ENCODE measurements around the gene BMAL1. TPM values are rescaled to one million over a fixed set of nuclear protein-coding genes. Genes with fewer than 3 reads are reported as not detected.
A peak's percentile ranks its signal among the peaks of the same experiment; 100 is the strongest.

The BMAL1 gene
- total and polyA plus RNA-seq, 2 of the 8 experiments (the other 6 are each of a cell fraction or from before 2014, with no cell fraction given), result 6.8 to 6.9 TPM

DNA sequence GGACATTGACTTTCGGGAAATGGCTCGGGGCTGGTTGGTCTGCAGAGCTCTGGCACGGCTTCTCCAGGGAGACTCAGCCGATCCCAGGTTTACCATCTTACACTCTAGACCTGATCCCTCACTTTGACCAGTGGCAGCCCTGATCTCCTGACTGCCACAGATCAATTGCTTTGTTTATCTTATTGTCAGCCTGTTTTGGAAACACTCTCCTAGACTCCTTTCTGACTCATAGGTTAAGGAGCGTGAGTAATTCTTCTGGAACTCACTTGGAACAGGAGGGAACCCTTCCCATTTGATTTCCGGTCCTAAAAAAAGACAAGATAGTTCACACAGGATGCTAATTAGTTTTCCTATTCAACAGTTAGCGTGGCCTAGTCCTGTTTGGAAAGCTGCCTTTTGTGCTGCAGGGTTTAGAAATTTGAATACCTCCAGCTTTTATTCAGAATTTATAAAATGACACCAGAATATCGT is 16.0 kb upstream of the BMAL1 start:
- FAIRE-seq (no peak), DNase-seq (ENCODE audit: low read depth in 1 of 2, low spot score in 2 of 2) (no peak)
- Histone ChIP-seq H2AFZ (ENCODE audit: low read length) (no peak overlapping the region), H3K18ac (ENCODE audit: extremely low read depth, low read length) (0 out of 2 replicates have a peak overlapping the region, but pooled peaks have one; percentile 43), H3K4me1 (replicated peaks in 1 of 4; ENCODE audit: control insufficient read depth in 3 of 4, insufficient read depth in 4 of 4, low read length in 3 of 4) (peaks cover 3 to 17% (median 9%) of the 10 kb centered on the region in 4 experiments), H2BK5ac (ENCODE audit: low read depth, low read length) (no peak overlapping the region), H3K23ac (ENCODE audit: insufficient read length) (no peak overlapping the region), H3K27me3 (replicated peaks in 1 of 4; ENCODE audit: control insufficient read depth in 3 of 4, extremely low read depth in 1 of 4, insufficient read depth in 3 of 4, low read length in 3 of 4) (no peaks in the 10 kb centered on the region), H4K8ac (ENCODE audit: extremely low read depth, insufficient read depth, low read length) (no peak overlapping the region), H3K14ac (ENCODE audit: insufficient read length) (no peak overlapping the region), H2BK120ac (replicated peaks; ENCODE audit: low read depth, low read length) (no peak overlapping the region), H3K23me2 (ENCODE audit: low read depth, low read length) (no peaks in the 10 kb centered on the region; the same call in 1 of the 2 replicates), H3K9ac (replicated peaks in 1 of 4; ENCODE audit: extremely low read depth in 1 of 4, low read depth in 3 of 4, low read length in 3 of 4) (no peak overlapping the region), H3K4me3 (ENCODE audit: extremely low read depth in 1 of 4, insufficient read depth in 2 of 4, low read depth in 3 of 4, low read length in 4 of 4) (no peak overlapping the region), H4K20me1 (replicated peaks in 1 of 2; ENCODE audit: control insufficient read depth in 1 of 2, insufficient read depth in 2 of 2, low read length in 2 of 2) (no peaks in the 10 kb centered on the region), H2BK15ac (ENCODE audit: low read length) (no peak overlapping the region), H4K91ac (replicated peaks; ENCODE audit: insufficient read length, low read length) (no peak overlapping the region), H2BK12ac (ENCODE audit: low read depth, low read length) (no peak overlapping the region), H3K36me3 (ENCODE audit: control insufficient read depth in 2 of 4, insufficient read depth in 4 of 4, low read length in 3 of 4) (no peaks in the 10 kb centered on the region), H3K56ac (replicated peaks; ENCODE audit: insufficient read length, low read depth, low read length) (no peak overlapping the region), H2BK20ac (ENCODE audit: low read length) (no peak overlapping the region), H3K9me3 (ENCODE audit: insufficient read depth in 2 of 2, low read depth in 1 of 2, low read length in 1 of 2) (no peaks in the 10 kb centered on the region), H3K79me2 (ENCODE audit: control insufficient read depth in 1 of 2, insufficient read depth in 2 of 2, low read length in 2 of 2) (no peaks in the 10 kb centered on the region), H3K27ac (ENCODE audit: low read depth, low read length) (no peak overlapping the region), H2AK5ac (ENCODE audit: low read depth, low read length) (no peak overlapping the region), H3K4ac (replicated peaks; ENCODE audit: insufficient read length, low read depth, low read length) (no peak overlapping the region), H4K5ac (ENCODE audit: insufficient read length, low read depth, low read length) (no peak overlapping the region), H3K79me1 (ENCODE audit: low read depth, low read length) (no peaks in the 10 kb centered on the region), H3K4me2 (ENCODE audit: insufficient read depth in 1 of 2, low read depth in 2 of 2, low read length in 2 of 2) (no peak overlapping the region)
- ChIA-PET CTCF (ENCODE audit: partially characterized antibody) (interaction anchor here (0.6 to 11.5 kb wide), 7 partner anchors 14 to 82 kb away, joined by 3 to 81 read pairs (median 6); no protein-coding TSS in a partner anchor), POLR2A (ENCODE audit: partially characterized antibody) (interaction anchor here (0.6 to 1.2 kb wide), 2 partner anchors 54 to 1255 kb away, joined by 3 read pairs; no protein-coding TSS in a partner anchor)
- WGBS, 2 experiments (ENCODE audit: extremely low coverage in 1 of 2, insufficient coverage in 1 of 2, insufficient read length in 1 of 2, insufficient replicate concordance in 2 of 2, low coverage in 1 of 2, low lambda C conversion rate in 2 of 2, missing lambda C conversion rate in 1 of 2), result 76% methylated on average over 8 of the region's 8 CpGs; no CpG with 5 or more reads in 1 of the 2 experiments
- no peak for TF ChIP-seq JUND (IDR thresholded peaks at IDR 0.05; ENCODE audit: low read length)
- TF ChIP-seq, protein P1, sequence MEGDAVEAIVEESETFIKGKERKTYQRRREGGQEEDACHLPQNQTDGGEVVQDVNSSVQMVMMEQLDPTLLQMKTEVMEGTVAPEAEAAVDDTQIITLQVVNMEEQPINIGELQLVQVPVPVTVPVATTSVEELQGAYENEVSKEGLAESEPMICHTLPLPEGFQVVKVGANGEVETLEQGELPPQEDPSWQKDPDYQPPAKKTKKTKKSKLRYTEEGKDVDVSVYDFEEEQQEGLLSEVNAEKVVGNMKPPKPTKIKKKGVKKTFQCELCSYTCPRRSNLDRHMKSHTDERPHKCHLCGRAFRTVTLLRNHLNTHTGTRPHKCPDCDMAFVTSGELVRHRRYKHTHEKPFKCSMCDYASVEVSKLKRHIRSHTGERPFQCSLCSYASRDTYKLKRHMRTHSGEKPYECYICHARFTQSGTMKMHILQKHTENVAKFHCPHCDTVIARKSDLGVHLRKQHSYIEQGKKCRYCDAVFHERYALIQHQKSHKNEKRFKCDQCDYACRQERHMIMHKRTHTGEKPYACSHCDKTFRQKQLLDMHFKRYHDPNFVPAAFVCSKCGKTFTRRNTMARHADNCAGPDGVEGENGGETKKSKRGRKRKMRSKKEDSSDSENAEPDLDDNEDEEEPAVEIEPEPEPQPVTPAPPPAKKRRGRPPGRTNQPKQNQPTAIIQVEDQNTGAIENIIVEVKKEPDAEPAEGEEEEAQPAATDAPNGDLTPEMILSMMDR (IDR thresholded peaks at IDR 0.05; ENCODE audit: control extremely low read depth in 1 of 3, insufficient read depth in 1 of 3, low read depth in 1 of 3, low read length in 3 of 3), result no peak
- TF ChIP-seq GTF2F1 (IDR thresholded peaks at IDR 0.05; ENCODE audit: borderline replicate concordance, low read depth, low read length), result no peak
- TF ChIP-seq, protein P2, sequence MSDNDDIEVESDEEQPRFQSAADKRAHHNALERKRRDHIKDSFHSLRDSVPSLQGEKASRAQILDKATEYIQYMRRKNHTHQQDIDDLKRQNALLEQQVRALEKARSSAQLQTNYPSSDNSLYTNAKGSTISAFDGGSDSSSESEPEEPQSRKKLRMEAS (IDR thresholded peaks at IDR 0.05), result no peak
- TF ChIP-seq, protein P3, sequence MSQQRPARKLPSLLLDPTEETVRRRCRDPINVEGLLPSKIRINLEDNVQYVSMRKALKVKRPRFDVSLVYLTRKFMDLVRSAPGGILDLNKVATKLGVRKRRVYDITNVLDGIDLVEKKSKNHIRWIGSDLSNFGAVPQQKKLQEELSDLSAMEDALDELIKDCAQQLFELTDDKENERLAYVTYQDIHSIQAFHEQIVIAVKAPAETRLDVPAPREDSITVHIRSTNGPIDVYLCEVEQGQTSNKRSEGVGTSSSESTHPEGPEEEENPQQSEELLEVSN (IDR thresholded peaks at IDR 0.05), result no peak
- TF ChIP-seq POU5F1 (IDR thresholded peaks at IDR 0.05; ENCODE audit: low read depth, low read length), result no peak
- no peak for TF ChIP-seq TBP (IDR thresholded peaks at IDR 0.05; ENCODE audit: low read depth, low read length)
- no peak for TF ChIP-seq RBBP5 (IDR thresholded peaks at IDR 0.05; ENCODE audit: borderline replicate concordance, low read depth, low read length)
- TF ChIP-seq SUZ12 (IDR thresholded peaks at IDR 0.05; ENCODE audit: low read length), result no peak

Measured in H1 (cell line).